HFF-Myc (cell line): ENCODE measurements around the gene TMEM200A.

Source experiments
- DNase-seq: peaks from one replicate; pipeline ENCODE4 v3.0.0-alpha.2; 2011; ENCODE audit warnings: low read depth; ENCODE audit errors: extremely low read depth
- H3K4me3 ChIP-seq: replicated peaks from 2 replicates; pipeline ENCODE4 v1.5.1; 2011; ENCODE audit warnings: low read depth, mild to moderate bottlenecking, control low read depth, low read length
- CTCF ChIP-seq: IDR thresholded peaks from 2 replicates; pipeline ENCODE4 v1.5.1; 2012; ENCODE audit warnings: mild to moderate bottlenecking, low read depth, low read length, control low read depth; ENCODE audit errors: missing control alignments

TMEM200A gene

GRCh38 chr6:130354322-130354721, 11.5 kb upstream of the TMEM200A start:
- no peak for TF ChIP-seq CTCF
- DNase-seq: no peak
- H3K4me3 ChIP-seq: no peak overlapping the region

- no peak overlapping the region for H3K4me3 ChIP-seq
- TF ChIP-seq CTCF: no peak
Observed at GRCh38 chr6:130355572-130355971, 10.2 kb upstream of the TMEM200A start.

GRCh38 chr6:130357436-130357835, 8.4 kb upstream of the TMEM200A start:
- TF ChIP-seq CTCF: no peak
- H3K4me3 ChIP-seq: no peak overlapping the region
- DNase-seq: no peak

More at GRCh38 chr6:130355572-130355971, 10.2 kb upstream of the TMEM200A start:
- no peak for DNase-seq

GRCh38 chr6:130359736-130360135, 6.1 kb upstream of the TMEM200A start:
- DNase-seq: no peak
- H3K4me3 ChIP-seq: no peak overlapping the region
- no peak for TF ChIP-seq CTCF

GRCh38 chr6:130362128-130362527, 3.7 kb upstream of the TMEM200A start:
- DNase-seq: no peak
- no peak for TF ChIP-seq CTCF
- H3K4me3 ChIP-seq: no peak overlapping the region

GRCh38 chr6:130364224-130364780, 1.5 kb upstream of the TMEM200A start:
- no peak for DNase-seq
- TF ChIP-seq CTCF: no peak
- no peak overlapping the region for H3K4me3 ChIP-seq
